ENCODE results near the gene MRGPRF. TPM values are rescaled to one million over a fixed set of nuclear protein-coding genes. Genes with fewer than 3 reads are reported as not detected.
A peak's percentile ranks its signal among the peaks of the same experiment; 100 is the strongest.
"Not testable (repeated sequence)": the region's sequence is repeated elsewhere in the genome, so short reads cannot be mapped to it uniquely, and the experiment has no call there.

The MRGPRF gene
- total and polyA plus RNA-seq, 7 donors, result 1.7 to 3.8 (median 2.7) TPM

DNA sequence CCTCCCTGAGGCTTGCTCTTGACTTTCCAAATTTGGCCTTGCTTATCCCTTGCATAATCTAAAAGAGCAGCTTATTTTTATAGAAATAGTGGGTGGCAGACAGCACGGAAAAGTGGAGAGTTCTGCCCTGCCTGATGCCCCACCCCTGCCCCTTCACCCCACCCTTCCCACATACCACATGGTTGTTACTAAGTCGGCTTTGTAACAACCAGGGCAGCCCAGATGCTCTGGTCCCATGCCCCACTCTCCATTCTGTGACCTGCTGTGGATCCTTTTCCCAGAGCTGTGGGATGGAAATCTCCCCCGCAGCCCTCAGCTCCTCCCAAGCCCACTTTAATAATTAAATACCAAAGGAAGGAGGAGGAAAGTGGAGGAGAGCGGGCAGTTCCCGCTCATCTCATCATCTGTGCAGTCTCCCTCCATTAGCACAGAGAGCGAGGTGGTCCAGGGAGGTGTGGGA lies 10.9 kb downstream of the MRGPRF start:
- intact Hi-C loops (cut with DNase I), result no loop called here
- ATAC-seq (no peak), DNase-seq (no peak)
- Histone ChIP-seq H3K36me3 (ENCODE audit: insufficient read depth in 1 of 2, low read depth in 1 of 2) (no peaks in the 10 kb centered on the region), H3K9me3 (no peaks in the 10 kb centered on the region), H3K4me1 (no peaks in the 10 kb centered on the region), H3K4me3 (no peak overlapping the region), H3K27me3 (ENCODE audit: insufficient read depth in 3 of 3, low read length in 2 of 3) (peaks cover 0 to 69% (median 5%) of the 10 kb centered on the region in 3 donors), H3K27ac (no peak overlapping the region)
- WGBS, 3 donors, result 67 to 77% (median 67%) methylated on average over 6 of the region's 6 CpGs
- TF ChIP-seq, protein P1, sequence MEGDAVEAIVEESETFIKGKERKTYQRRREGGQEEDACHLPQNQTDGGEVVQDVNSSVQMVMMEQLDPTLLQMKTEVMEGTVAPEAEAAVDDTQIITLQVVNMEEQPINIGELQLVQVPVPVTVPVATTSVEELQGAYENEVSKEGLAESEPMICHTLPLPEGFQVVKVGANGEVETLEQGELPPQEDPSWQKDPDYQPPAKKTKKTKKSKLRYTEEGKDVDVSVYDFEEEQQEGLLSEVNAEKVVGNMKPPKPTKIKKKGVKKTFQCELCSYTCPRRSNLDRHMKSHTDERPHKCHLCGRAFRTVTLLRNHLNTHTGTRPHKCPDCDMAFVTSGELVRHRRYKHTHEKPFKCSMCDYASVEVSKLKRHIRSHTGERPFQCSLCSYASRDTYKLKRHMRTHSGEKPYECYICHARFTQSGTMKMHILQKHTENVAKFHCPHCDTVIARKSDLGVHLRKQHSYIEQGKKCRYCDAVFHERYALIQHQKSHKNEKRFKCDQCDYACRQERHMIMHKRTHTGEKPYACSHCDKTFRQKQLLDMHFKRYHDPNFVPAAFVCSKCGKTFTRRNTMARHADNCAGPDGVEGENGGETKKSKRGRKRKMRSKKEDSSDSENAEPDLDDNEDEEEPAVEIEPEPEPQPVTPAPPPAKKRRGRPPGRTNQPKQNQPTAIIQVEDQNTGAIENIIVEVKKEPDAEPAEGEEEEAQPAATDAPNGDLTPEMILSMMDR (IDR thresholded peaks at IDR 0.05), result no peak

DNA sequence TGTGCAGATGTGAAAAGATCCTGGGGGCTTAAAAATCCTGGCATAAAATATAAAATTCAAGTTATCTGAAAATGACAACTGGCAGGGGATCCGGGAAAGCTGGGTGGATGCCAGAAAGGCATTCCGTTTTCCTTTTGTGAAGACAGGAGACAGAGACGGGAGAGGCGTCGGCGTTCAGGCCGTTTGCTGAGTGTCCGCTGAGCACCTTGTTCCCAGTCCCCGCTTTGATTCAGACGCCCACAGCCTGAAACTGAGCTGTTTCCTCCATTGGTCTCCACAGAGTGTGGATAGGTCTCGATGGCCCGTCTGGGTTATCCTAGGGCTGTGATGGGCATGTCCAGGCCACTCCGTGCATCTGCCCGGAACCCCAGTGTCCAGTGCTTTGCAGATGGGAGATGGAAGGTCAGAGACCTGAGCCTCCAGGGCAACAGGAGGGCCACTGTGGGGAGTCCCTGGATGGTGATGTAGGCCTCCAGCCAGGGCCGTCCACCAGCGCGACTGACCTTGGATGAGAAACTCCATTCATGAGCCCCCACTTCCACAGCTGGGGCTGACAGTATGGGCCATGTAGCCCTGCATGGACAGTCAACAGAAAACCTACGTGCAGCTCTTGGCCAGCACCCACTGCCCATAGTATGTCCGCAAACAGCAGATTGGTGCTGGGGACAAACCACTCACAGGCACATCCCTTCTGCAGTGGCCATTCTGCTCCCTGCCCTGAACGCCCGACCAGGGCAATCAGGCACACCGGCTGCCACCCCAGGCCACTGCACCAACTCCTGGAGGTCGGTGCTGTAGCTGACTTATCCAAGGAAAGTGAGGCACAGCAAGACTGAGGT lies 11.6 kb downstream of the MRGPRF start:
- WGBS, 3 donors, result 46 to 62% (median 53%) methylated on average over 23 of the region's 23 CpGs
- intact Hi-C loops (cut with DNase I), result no loop called here
- peak overlapping the region; percentile 32 for H3K27ac ChIP-seq
- H3K4me1 ChIP-seq, result no peaks in the 10 kb centered on the region
- no peaks in the 10 kb centered on the region for H3K36me3 ChIP-seq (ENCODE audit: insufficient read depth in 1 of 2, low read depth in 1 of 2)
- no peak overlapping the region for H3K4me3 ChIP-seq
- DNase-seq, result peak in 1 of 2 donors; percentile 29
- H3K9me3 ChIP-seq, result no peaks in the 10 kb centered on the region
- TF ChIP-seq, protein P1 (IDR thresholded peaks at IDR 0.05), result no peak
- H3K27me3 ChIP-seq (ENCODE audit: insufficient read depth in 3 of 3, low read length in 2 of 3), result peaks cover 0 to 62% (median 7%) of the 10 kb centered on the region in 3 donors
- no peak for ATAC-seq

DNA sequence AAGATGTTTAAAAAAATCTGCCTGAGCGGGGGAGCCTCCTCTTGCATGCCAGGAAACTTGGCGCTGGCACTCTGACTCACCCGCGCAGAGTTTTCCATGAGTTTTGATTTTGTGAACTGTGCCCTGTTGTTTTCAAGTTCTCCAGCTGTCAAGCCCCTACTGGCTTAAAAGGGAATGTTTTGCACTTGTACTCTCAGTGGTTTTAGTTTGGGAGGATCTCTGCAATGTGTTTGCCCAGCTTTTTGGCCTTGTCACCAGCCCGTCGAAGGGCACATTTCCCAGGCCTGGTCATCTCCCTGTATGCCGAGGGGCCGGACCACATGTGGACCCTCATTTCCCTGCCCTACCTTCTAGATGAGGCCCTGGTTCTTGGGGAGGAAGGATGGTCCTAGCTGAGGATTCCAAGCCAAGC lies 12.2 kb downstream of the MRGPRF start:
- Histone ChIP-seq H3K27ac (peak overlapping the region; percentile 32), H3K4me1 (no peaks in the 10 kb centered on the region), H3K4me3 (no peak overlapping the region), H3K27me3 (ENCODE audit: insufficient read depth in 3 of 3, low read length in 2 of 3) (peaks cover 0 to 56% (median 7%) of the 10 kb centered on the region in 3 donors), H3K36me3 (ENCODE audit: insufficient read depth in 1 of 2, low read depth in 1 of 2) (no peaks in the 10 kb centered on the region), H3K9me3 (no peaks in the 10 kb centered on the region)
- DNase-seq (peak in 1 of 2 donors; percentile 54), ATAC-seq (peak; percentile 14 to 56 (median 40))
- TF ChIP-seq, protein P1 (IDR thresholded peaks at IDR 0.05), result peak; percentile 26
- 20 to 46% (median 26%) methylated on average over 8 of the region's 8 CpGs for WGBS, 3 donors
- intact Hi-C loops (cut with DNase I), result no loop called here

DNA sequence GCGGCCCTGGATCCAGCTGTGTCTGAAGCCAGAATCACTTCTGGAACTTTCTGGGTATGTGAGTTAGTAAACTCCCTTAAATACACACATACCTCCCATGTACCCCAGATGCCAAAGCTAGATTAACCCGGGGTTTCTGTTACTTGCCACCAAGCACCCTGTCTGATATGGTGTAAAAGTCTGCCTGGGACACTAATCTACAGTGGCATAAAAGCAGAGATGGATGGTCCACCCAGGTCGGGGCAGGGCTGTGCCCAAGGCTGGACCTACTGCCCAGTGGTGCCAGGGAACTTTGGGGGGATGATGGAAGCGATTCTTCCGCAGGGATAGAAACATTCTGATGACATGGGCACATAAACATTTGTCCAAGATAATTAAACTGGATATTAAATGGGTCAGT lies 12.7 kb downstream of the MRGPRF start:
- TF ChIP-seq, protein P1 (IDR thresholded peaks at IDR 0.05), result no peak
- peak overlapping the region; percentile 41 for H3K27ac ChIP-seq
- H3K27me3 ChIP-seq (ENCODE audit: insufficient read depth in 3 of 3, low read length in 2 of 3), result peaks cover 0 to 51% (median 7%) of the 10 kb centered on the region in 3 donors
- ATAC-seq, result no peak
- no peaks in the 10 kb centered on the region for H3K9me3 ChIP-seq
- intact Hi-C loops (cut with DNase I), result no loop called here
- WGBS, 3 donors, result 34 to 62% (median 35%) methylated on average over 5 of the region's 5 CpGs
- H3K36me3 ChIP-seq (ENCODE audit: insufficient read depth in 1 of 2, low read depth in 1 of 2), result no peaks in the 10 kb centered on the region
- no peak overlapping the region for H3K4me3 ChIP-seq
- DNase-seq, result peak in 1 of 2 donors; percentile 23
- no peaks in the 10 kb centered on the region for H3K4me1 ChIP-seq

DNA sequence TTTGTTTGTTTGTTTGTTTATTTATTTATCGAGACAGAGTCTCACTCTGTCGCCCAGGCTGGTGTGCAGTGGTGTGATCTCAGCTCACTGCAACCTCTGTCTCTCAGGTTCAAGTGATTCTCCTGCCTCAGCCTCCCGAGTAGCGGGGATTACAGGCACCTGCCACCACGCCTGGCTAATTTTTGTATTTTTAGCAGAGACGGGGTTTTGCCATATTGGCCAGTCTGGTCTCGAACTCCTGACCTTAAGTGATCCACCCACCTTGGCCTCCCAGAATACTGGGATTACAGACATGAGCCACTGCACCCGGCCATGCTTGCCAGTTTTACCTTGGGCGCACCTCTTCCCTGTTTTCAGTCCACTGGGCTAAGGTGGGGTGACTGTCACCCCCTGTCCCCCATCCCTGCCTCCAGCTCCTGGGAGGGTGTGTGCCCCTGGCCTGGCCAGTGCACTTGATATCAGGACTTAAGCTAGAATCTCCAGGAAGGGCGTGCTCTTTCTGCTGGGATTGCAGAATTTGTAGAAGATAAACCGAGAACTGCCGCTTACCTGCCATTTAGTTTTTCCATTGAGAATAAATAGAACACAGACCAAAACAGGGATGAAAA lies 13.2 kb downstream of the MRGPRF start:
- H3K27me3 ChIP-seq (ENCODE audit: insufficient read depth in 3 of 3, low read length in 2 of 3), result peaks cover 0 to 47% (median 7%) of the 10 kb centered on the region in 3 donors
- ATAC-seq; intact Hi-C loops (cut with DNase I); H3K9me3 ChIP-seq; DNase-seq; H3K4me1 ChIP-seq; H3K4me3 ChIP-seq; H3K36me3 ChIP-seq (ENCODE audit: insufficient read depth in 1 of 2, low read depth in 1 of 2): not testable (repeated sequence)
- H3K27ac ChIP-seq, result peak overlapping the region; percentile 41
- 72 to 91% (median 73%) methylated on average over 12 of the region's 12 CpGs for WGBS, 3 donors

Measured in psoas muscle (tissue), 8 donors.